ENCODE data around the gene USP6NL. TPM values are rescaled to one million over a fixed set of nuclear protein-coding genes. Genes with fewer than 3 reads are reported as not detected.

Gene USP6NL
- total RNA-seq, 1 experiment from 2014 or later, result 13.0 TPM

DNA sequence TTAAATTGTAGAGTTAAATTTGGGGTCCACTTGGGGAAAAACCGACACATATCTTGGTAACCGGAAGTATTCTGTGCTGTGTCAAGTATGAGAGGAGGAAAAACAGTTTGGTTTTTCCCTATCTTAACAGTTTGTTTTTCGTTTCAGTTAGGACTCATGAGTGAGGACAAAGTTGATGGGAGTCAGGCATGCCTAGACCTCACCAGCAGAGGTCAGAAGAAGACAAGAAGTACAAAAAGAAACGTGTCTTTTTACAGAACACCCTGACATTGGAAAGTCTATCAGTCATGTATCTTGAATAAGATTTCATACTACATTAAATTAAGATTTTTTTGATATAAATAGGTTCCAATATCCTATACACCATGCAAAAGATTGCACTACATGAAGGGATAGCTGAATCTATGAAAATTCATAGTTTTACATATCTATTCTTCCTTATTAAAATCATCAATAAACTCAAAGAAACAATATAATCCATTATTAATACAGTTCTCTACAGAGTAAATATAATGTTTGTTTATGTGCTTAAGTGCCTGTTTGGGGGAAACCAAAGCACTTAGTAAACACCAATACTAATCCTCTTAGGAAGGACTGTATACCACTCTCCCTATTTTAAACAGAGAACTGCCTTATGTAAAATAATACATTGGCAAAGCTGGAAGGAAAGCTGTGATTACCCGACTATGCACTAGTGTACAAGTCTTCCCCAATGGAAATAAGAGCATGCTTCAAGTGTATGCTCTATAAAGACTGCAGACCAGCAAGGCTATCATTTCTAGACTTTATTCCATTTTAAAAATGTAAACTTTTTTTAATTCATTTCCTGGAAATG lies 95.6 kb downstream of the USP6NL start:
- H3K36me3 ChIP-seq (ENCODE audit: low read depth, low read length), result no peaks in the 10 kb centered on the region
- no peaks in the 10 kb centered on the region for H3K9me2 ChIP-seq (replicated peaks; ENCODE audit: low read length)
- intact Hi-C loops (cut with micrococcal nuclease), result loop anchor here (1.0 to 5.0 kb wide), 4 partner anchors 71 to 242 kb away; no protein-coding TSS in a partner anchor
- no peak overlapping the region for H2AFZ ChIP-seq (ENCODE audit: low read length)
- POLR2A ChIA-PET (ENCODE audit: unreplicated experiment), result interaction anchor here (0.6 kb wide), 1 partner anchor 96 kb away, joined by 3 read pairs; no protein-coding TSS in a partner anchor
- no peaks in the 10 kb centered on the region for H3F3A ChIP-seq (ENCODE audit: low read length, unreplicated experiment)
- H3K27ac ChIP-seq (ENCODE audit: low read length), result no peak overlapping the region
- H3K9ac ChIP-seq (ENCODE audit: low read length), result no peak overlapping the region
- no peaks in the 10 kb centered on the region for H3K9me3 ChIP-seq (ENCODE audit: low read length)
- H3K4me2 ChIP-seq (ENCODE audit: low read length), result no peak overlapping the region
- H3K4me3 ChIP-seq (ENCODE audit: low read length), result no peak overlapping the region
- TF ChIP-seq CTCF (conservative IDR thresholded peaks at IDR 0.05; ENCODE audit: low read depth, low read length) (peak; percentile 70), EZH2 (IDR thresholded peaks at IDR 0.05; ENCODE audit: low read length, unreplicated experiment) (no peak)
- no peaks in the 10 kb centered on the region for H4K20me1 ChIP-seq (ENCODE audit: low read length)
- DNase-seq (peak; percentile 53), ATAC-seq (peak; percentile 79)
- no peaks in the 10 kb centered on the region for H3K4me1 ChIP-seq (ENCODE audit: insufficient read depth, low read length)
- no peaks in the 10 kb centered on the region for H3K79me2 ChIP-seq (ENCODE audit: low read length)
- H3K27me3 ChIP-seq (ENCODE audit: low read length), result no peaks in the 10 kb centered on the region
- CTCF ChIA-PET, result no interaction called here
- no TSS peak for BruUV-seq (replicated peaks)

- no peaks in the 10 kb centered on the region for H3K79me2 ChIP-seq (ENCODE audit: low read length)
- no peaks in the 10 kb centered on the region for H3F3A ChIP-seq (ENCODE audit: low read length, unreplicated experiment)
- no peak overlapping the region for H2AFZ ChIP-seq (ENCODE audit: low read length)
- no peaks in the 10 kb centered on the region for H3K9me3 ChIP-seq (ENCODE audit: low read length)
- intact Hi-C loops (cut with micrococcal nuclease), result no loop called here
- TF ChIP-seq EZH2 (IDR thresholded peaks at IDR 0.05; ENCODE audit: low read length, unreplicated experiment), result no peak
- TF ChIP-seq EZH2phosphoT487 (IDR thresholded peaks at IDR 0.05; ENCODE audit: borderline replicate concordance, low read length), result no peak
- no peak for TF ChIP-seq CTCF (conservative IDR thresholded peaks at IDR 0.05; ENCODE audit: low read depth, low read length)
- no TSS peak for BruUV-seq (replicated peaks)
- H3K9me2 ChIP-seq (replicated peaks; ENCODE audit: low read length), result no peaks in the 10 kb centered on the region
- no peak for ATAC-seq
- no peak overlapping the region for H3K27ac ChIP-seq (ENCODE audit: low read length)
- H3K27me3 ChIP-seq (ENCODE audit: low read length), result no peaks in the 10 kb centered on the region
- ChIA-PET CTCF (no interaction called here), POLR2A (ENCODE audit: unreplicated experiment) (no interaction called here)
- H3K4me2 ChIP-seq (ENCODE audit: low read length), result no peak overlapping the region
- DNase-seq, result no peak
- H4K20me1 ChIP-seq (ENCODE audit: low read length), result no peaks in the 10 kb centered on the region
- H3K4me1 ChIP-seq (ENCODE audit: insufficient read depth, low read length), result no peaks in the 10 kb centered on the region
- H3K9ac ChIP-seq (ENCODE audit: low read length), result no peak overlapping the region
- no peaks in the 10 kb centered on the region for H3K36me3 ChIP-seq (ENCODE audit: low read depth, low read length)
- H3K4me3 ChIP-seq (ENCODE audit: low read length), result no peak overlapping the region
Measured at GRCh38 chr10:11513727-11514126, 97.7 kb downstream of the USP6NL start.

GRCh38 chr10:11512596-11512995 lies 98.9 kb downstream of the USP6NL start:
- intact Hi-C loops (cut with micrococcal nuclease), result no loop called here
- no peaks in the 10 kb centered on the region for H3K36me3 ChIP-seq (ENCODE audit: low read depth, low read length)
- TF ChIP-seq CTCF (conservative IDR thresholded peaks at IDR 0.05; ENCODE audit: low read depth, low read length) (no peak), EZH2 (IDR thresholded peaks at IDR 0.05; ENCODE audit: low read length, unreplicated experiment) (no peak)
- no peaks in the 10 kb centered on the region for H3K27me3 ChIP-seq (ENCODE audit: low read length)
- H3K9me3 ChIP-seq (ENCODE audit: low read length), result no peaks in the 10 kb centered on the region
- DNase-seq, result no peak
- no peaks in the 10 kb centered on the region for H3K4me1 ChIP-seq (ENCODE audit: insufficient read depth, low read length)
- POLR2A ChIA-PET (ENCODE audit: unreplicated experiment), result no interaction called here
- no peak overlapping the region for H3K9ac ChIP-seq (ENCODE audit: low read length)
- no peak overlapping the region for H3K27ac ChIP-seq (ENCODE audit: low read length)
- H3F3A ChIP-seq (ENCODE audit: low read length, unreplicated experiment), result no peaks in the 10 kb centered on the region
- no peak overlapping the region for H3K4me2 ChIP-seq (ENCODE audit: low read length)
- no TSS peak for BruUV-seq (replicated peaks)
- CTCF ChIA-PET, result no interaction called here
- no peaks in the 10 kb centered on the region for H4K20me1 ChIP-seq (ENCODE audit: low read length)
- H3K4me3 ChIP-seq (ENCODE audit: low read length), result no peak overlapping the region
- H3K9me2 ChIP-seq (replicated peaks; ENCODE audit: low read length), result no peaks in the 10 kb centered on the region
- H2AFZ ChIP-seq (ENCODE audit: low read length), result no peak overlapping the region
- no peaks in the 10 kb centered on the region for H3K79me2 ChIP-seq (ENCODE audit: low read length)
- ATAC-seq, result no peak

Data from PC-3 (cell line).